Adipocyte (in vitro differentiated cells): Measurements from ENCODE around the gene MRTFA.

Experiments
- DNase-seq: peaks from one replicate; pipeline ENCODE4 v3.0.0-alpha.2; 2015; ENCODE audit warnings: low read depth
- H3K27me3 ChIP-seq: replicated peaks from 2 replicates; pipeline ENCODE4 v1.7.0; 2013; ENCODE audit warnings: mild to moderate bottlenecking, low read length, moderate library complexity; ENCODE audit not compliant: control insufficient read depth, insufficient read depth
- H3K36me3 ChIP-seq: 2 replicates; pipeline ENCODE4 v1.7.0; 2013; ENCODE audit warnings: low read length, mild to moderate bottlenecking, moderate library complexity; ENCODE audit not compliant: control insufficient read depth, insufficient read depth, severe bottlenecking
- H3K4me1 ChIP-seq: 2 replicates; pipeline ENCODE4 v1.7.0; 2013; ENCODE audit warnings: mild to moderate bottlenecking, low read length, moderate library complexity; ENCODE audit not compliant: control insufficient read depth, insufficient read depth
- H3K4me3 ChIP-seq: 2 replicates; pipeline ENCODE4 v1.7.0; 2013; ENCODE audit warnings: mild to moderate bottlenecking, low read length, moderate library complexity
- H3K9ac ChIP-seq: 2 replicates; pipeline ENCODE4 v1.7.0; 2013; ENCODE audit warnings: mild to moderate bottlenecking, low read length, moderate library complexity
- H3K9me3 ChIP-seq: 2 replicates; pipeline ENCODE4 v1.7.0; 2013; ENCODE audit warnings: mild to moderate bottlenecking, low read length, moderate library complexity; ENCODE audit not compliant: control insufficient read depth

The MRTFA gene

GRCh38 chr22:40446203-40446602, 190.3 kb downstream of the MRTFA start:
- H3K27me3 ChIP-seq = no peaks in the 10 kb centered on the region
- H3K4me3 ChIP-seq = no peak overlapping the region
- no peak for DNase-seq
- no peak overlapping the region for H3K9ac ChIP-seq
- peaks cover 3% of the 10 kb centered on the region for H3K9me3 ChIP-seq
- no peaks in the 10 kb centered on the region for H3K36me3 ChIP-seq
- peaks cover 45% of the 10 kb centered on the region for H3K4me1 ChIP-seq

GRCh38 chr22:40444178-40444831, 192.2 kb downstream of the MRTFA start:
- Histone ChIP-seq H3K4me3 (peak overlapping the region; percentile 39), H3K27me3 (no peaks in the 10 kb centered on the region), H3K4me1 (peaks cover 35% of the 10 kb centered on the region), H3K9me3 (peaks cover 3% of the 10 kb centered on the region), H3K36me3 (peaks cover 5% of the 10 kb centered on the region), H3K9ac (no peak overlapping the region)
- DNase-seq = no peak

GRCh38 chr22:40443732-40444131, 192.8 kb downstream of the MRTFA start:
- Histone ChIP-seq H3K27me3 (no peaks in the 10 kb centered on the region), H3K36me3 (peaks cover 5% of the 10 kb centered on the region), H3K9me3 (peaks cover 3% of the 10 kb centered on the region), H3K4me3 (peak overlapping the region; percentile 39), H3K4me1 (peaks cover 32% of the 10 kb centered on the region), H3K9ac (no peak overlapping the region)
- no peak for DNase-seq

- Histone ChIP-seq H3K36me3 (peaks cover 5% of the 10 kb centered on the region), H3K9ac (no peak overlapping the region), H3K4me3 (no peak overlapping the region), H3K27me3 (no peaks in the 10 kb centered on the region), H3K4me1 (peaks cover 30% of the 10 kb centered on the region), H3K9me3 (peaks cover 3% of the 10 kb centered on the region)
- no peak for DNase-seq
Observed at GRCh38 chr22:40441761-40442390, 194.6 kb downstream of the MRTFA start.

GRCh38 chr22:40436505-40437431, 199.8 kb downstream of the MRTFA start:
- Histone ChIP-seq H3K9ac (peak overlapping the region; percentile 77), H3K27me3 (no peaks in the 10 kb centered on the region), H3K4me3 (peak overlapping the region; percentile 65), H3K4me1 (peaks cover 27% of the 10 kb centered on the region), H3K36me3 (peaks cover 5% of the 10 kb centered on the region), H3K9me3 (no peaks in the 10 kb centered on the region)
- peak; percentile 79 for DNase-seq

- DNase-seq = no peak
- H3K27me3 ChIP-seq = no peaks in the 10 kb centered on the region
- no peaks in the 10 kb centered on the region for H3K9me3 ChIP-seq
- no peak overlapping the region for H3K4me3 ChIP-seq
- peaks cover 25% of the 10 kb centered on the region for H3K4me1 ChIP-seq
- H3K36me3 ChIP-seq = peaks cover 9% of the 10 kb centered on the region
- H3K9ac ChIP-seq = no peak overlapping the region
Observed at GRCh38 chr22:40434745-40435144, 201.8 kb downstream of the MRTFA start.

- no peaks in the 10 kb centered on the region for H3K9me3 ChIP-seq
- H3K4me1 ChIP-seq = peaks cover 25% of the 10 kb centered on the region
- H3K27me3 ChIP-seq = no peaks in the 10 kb centered on the region
- peaks cover 16% of the 10 kb centered on the region for H3K36me3 ChIP-seq
- H3K4me3 ChIP-seq = no peak overlapping the region
- no peak overlapping the region for H3K9ac ChIP-seq
- DNase-seq = peak; percentile 22
Observed at GRCh38 chr22:40434106-40434505, 202.4 kb downstream of the MRTFA start.

- peaks cover 25% of the 10 kb centered on the region for H3K4me1 ChIP-seq
- DNase-seq = no peak
- H3K36me3 ChIP-seq = peaks cover 21% of the 10 kb centered on the region
- H3K9ac ChIP-seq = no peak overlapping the region
- H3K4me3 ChIP-seq = no peak overlapping the region
- no peaks in the 10 kb centered on the region for H3K9me3 ChIP-seq
- no peaks in the 10 kb centered on the region for H3K27me3 ChIP-seq
Observed at GRCh38 chr22:40433416-40434090, 203.0 kb downstream of the MRTFA start.

GRCh38 chr22:40432625-40433024, 203.9 kb downstream of the MRTFA start:
- DNase-seq = no peak
- Histone ChIP-seq H3K4me3 (no peak overlapping the region), H3K9ac (no peak overlapping the region), H3K4me1 (peaks cover 18% of the 10 kb centered on the region), H3K36me3 (peaks cover 31% of the 10 kb centered on the region), H3K27me3 (no peaks in the 10 kb centered on the region), H3K9me3 (no peaks in the 10 kb centered on the region)

- Histone ChIP-seq H3K4me1 (peaks cover 16% of the 10 kb centered on the region), H3K27me3 (no peaks in the 10 kb centered on the region), H3K4me3 (no peak overlapping the region), H3K9ac (no peak overlapping the region), H3K9me3 (no peaks in the 10 kb centered on the region), H3K36me3 (peaks cover 33% of the 10 kb centered on the region)
- no peak for DNase-seq
Observed at GRCh38 chr22:40432157-40432556, 204.4 kb downstream of the MRTFA start.

- DNase-seq = no peak
- H3K9me3 ChIP-seq = no peaks in the 10 kb centered on the region
- peaks cover 4% of the 10 kb centered on the region for H3K4me1 ChIP-seq
- no peak overlapping the region for H3K4me3 ChIP-seq
- H3K9ac ChIP-seq = no peak overlapping the region
- peaks cover 42% of the 10 kb centered on the region for H3K36me3 ChIP-seq
- no peaks in the 10 kb centered on the region for H3K27me3 ChIP-seq
Observed at GRCh38 chr22:40430991-40431390, 205.5 kb downstream of the MRTFA start.
